SH-SY5Y (cell line): ENCODE measurements around the gene CDC27.

ENCODE experiments used
- GATA2 ChIP-seq: IDR thresholded peaks from 2 replicates; pipeline ENCODE4 v1.6.1; 2011; ENCODE audit warnings: mild to moderate bottlenecking, low read depth, low read length
- GATA3 ChIP-seq: IDR thresholded peaks from 2 replicates; pipeline ENCODE4 v1.6.1; 2011; ENCODE audit warnings: low read depth, mild to moderate bottlenecking, low read length, moderate library complexity

DNA sequence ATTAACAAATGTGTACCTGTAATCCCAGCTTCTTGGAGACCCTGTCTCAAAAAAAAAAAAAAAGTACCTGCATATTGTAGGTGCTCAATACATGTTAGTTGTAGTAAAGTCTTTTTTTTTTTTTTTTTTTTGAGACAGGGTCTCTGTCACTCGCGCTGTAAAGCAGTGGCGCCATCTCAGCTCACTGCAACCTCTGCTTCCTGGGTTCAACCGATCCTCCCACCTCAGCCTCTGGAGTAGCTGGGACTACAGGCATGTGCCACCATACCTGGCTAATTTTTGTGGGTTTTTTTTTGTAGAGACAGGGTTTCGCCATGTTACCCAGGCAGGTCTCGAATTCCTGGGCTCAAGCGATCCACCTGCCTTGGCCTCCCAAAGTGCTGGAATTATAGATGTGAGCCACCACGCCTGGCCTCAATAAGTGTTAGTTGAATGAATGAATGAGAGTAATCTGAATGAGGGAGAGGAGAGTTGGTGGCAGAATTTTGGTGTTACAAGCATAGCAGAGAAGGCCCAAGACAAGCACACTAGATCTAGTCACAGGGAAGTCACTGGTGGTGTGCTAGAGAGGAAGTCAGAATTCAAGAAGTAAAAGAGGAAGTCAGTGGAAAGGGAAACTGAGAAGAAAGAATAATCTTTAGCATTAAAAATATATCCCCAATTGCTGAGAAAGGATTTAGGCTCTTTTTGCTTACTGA lies 10.7 kb upstream of the CDC27 start:
- TF ChIP-seq GATA2, result no peak
- TF ChIP-seq GATA3, result no peak
